NOMO-1 treated with dmso at 0.1 percent for 144 hours (cell line): Measurements from ENCODE around the gene ASGR1.

Experiments used
- DNase-seq: peaks from one replicate; lab custom pipeline; 2025; ENCODE audit not compliant: unreplicated experiment; lab: John Stamatoyannopoulos, UW

Gene ASGR1

DNA sequence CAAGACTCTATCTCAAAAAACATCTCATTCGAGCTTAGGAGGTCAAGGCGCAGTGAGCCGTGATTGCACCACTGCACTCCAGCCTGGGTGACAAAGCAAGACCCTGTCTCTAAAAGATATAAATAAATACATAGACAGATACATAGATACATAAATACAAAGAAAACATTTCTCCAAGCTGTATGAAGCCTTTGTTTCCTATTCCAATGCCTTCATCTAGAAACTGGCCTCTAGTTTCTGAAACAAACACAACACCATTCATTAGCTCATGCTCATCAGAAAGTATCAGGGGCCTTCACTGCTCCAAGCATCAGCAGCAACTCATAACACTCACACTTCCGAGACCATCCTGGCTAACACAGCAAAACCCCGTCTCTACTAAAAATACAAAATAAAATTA is 54.2 kb downstream of the ASGR1 start:
- no peak for DNase-seq

DNA sequence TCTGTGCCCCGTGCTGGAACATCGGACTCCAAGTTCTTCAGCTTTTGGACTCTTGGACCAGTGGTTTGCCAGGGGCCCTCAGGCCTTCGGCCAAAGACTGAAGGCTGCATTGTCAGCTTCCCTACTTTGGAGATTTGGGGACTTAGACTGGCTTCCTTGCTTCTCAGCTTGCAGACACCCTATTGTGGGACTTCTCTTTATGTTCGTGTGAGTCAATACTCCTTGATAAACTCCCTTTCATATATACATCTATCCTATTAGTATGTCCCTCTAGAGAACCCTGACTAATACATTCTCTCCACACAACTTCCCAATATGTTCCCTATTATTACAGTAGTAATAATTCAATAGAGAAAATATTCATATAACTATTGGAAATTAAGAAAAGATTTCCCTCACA is 55.3 kb downstream of the ASGR1 start:
- no peak for DNase-seq
